Measurements from ENCODE around the gene TPSAB1.
"Not testable (repeated sequence)": the region's sequence is repeated elsewhere in the genome, so short reads cannot be mapped to it uniquely, and the experiment has no call there.

Gene TPSAB1

DNA sequence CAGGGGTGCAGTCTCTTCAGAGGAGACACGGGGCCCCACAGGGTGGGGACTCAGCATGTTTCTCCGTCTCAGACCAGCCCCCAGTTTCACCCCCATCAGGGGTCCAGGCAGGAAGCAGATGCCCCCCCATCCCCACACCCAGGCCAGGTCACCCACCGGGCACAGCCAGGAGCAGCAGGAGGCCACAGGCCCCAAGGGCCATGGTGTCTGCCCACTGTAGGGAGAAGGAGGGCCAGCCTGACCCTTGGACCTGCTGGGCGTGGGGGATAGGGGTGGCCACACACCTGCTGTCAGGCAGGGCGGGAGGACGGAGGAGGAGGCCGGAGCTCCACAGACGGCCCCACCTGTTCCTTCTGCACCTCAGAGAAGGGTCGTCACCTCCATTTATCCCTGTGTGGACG lies 15.5 kb upstream of the TPSAB1 start, which contains the start of gene TPSG1:
Gene TPSG1, minus strand, starts transcription at position 218 of the 401 bp plus-strand sequence. Its CDS starts 16 bp downstream, at position 202.
- no peak for DNase-seq

DNA sequence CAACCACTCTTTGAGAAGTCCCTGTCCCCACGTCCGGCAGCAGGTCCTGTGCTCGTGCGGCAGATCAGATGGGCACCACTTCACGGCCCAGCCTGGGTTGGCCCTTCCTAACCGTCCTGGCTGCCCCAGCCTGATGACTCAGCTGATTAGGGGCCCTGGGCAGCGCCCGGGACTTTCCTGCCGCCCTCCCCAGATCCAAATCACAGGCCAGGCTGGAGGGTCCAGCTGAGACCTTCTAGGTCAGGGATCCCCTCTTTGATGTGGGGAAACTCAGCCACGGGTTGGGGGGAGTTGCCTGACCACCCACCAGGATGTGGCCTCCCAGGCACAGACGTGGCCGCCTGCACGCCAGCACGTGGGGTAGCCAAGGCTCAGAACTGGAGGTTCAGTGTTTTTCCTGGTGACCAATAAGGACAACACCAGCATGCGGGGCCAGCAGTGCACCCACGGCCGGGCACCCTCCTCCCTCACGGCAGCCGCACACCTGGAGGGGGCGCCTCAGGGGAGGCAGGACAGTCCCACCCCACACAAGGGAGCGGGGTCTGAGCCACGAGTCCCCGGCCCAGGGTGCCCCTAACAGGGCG lies 14.7 kb upstream of the TPSAB1 start:
- DNase-seq, result not testable (repeated sequence)

DNA sequence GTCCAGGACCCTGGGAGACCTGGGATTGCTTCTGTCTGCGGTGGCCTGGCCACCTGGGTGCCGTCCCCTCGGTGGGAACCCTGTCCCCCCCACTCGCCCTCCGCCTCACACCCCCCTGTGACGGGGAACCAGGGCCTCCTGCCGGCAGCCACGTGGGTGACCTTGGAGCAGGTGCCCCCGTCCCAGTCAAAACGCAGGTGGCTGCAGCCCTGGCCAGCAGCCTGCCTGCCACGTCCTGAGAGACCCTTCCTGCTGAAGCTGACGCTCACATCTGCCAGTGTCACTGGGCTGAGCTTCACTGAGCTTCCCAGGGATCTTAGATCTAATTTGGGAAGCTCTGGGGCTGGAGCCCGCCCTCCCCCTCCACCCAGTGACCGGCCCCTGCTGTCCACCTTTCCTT lies 13.8 kb upstream of the TPSAB1 start:
- DNase-seq, result not testable (repeated sequence)

DNA sequence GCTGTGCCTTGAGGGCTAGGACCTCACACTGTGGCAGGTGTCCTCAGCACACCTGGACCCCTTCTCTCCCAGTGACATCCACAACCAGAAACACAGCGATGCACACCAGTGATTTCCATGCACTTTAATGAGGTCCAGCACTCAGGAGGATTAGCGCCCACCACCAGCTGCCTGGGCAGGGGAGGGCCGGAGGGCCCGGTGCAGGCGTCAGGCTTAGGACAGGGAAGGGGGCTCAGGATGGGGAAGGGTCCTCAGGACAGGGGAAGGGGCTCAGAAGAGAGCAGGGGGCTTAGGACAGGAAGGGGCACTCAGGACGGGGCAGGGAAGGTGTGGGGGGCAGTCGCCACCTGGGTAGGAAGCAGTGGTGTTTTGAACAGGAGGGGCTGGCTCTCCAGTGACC lies 12.3 kb upstream of the TPSAB1 start:
- DNase-seq, result not testable (repeated sequence)

DNA sequence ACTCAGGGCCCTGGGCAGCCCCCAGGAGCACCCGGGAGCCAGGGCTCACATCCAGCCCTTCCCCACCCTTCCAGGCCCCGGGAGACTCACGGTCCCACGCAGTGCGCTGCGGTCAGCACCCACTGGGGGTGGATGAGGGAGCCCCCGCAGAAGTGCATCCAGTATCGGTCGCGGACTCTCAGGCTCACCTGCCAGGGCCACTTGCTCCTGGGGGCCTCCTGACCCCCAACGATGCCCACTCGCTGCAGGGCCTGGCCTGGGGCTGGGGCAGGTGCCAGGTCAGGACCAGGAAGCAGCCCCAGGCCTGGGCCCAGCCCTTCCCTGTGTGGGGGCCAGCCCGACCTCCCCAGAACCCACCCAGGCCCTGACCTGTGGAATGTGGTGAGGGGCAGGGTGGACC lies 11.0 kb upstream of the TPSAB1 start:
- not testable (repeated sequence) for DNase-seq

DNA sequence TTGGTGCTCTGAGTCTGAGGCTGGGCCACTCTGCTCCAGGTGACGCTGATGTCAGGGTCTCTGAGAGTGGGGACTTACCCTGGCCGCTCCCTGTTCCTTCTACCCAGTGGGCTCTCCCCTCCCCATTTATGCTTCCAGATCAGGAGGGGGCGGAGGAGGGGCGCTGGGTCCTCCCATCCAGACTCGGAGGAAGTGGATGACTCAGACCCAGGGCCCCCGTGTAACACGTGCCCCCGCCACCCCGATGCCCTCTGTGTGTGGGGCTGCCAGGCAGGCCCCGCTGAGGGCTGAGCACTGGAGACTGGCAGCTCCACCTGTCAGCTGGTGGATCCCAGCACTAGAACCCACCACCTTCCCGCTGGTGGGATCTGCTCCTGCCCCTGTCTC lies 10.4 kb upstream of the TPSAB1 start, which contains the start of gene TPSB2:
Gene TPSB2, minus strand, starts transcription at position 101 of the 387 bp plus-strand sequence. CDS start 233 bp downstream, outside the sequence.
- DNase-seq, result not testable (repeated sequence)

DNA sequence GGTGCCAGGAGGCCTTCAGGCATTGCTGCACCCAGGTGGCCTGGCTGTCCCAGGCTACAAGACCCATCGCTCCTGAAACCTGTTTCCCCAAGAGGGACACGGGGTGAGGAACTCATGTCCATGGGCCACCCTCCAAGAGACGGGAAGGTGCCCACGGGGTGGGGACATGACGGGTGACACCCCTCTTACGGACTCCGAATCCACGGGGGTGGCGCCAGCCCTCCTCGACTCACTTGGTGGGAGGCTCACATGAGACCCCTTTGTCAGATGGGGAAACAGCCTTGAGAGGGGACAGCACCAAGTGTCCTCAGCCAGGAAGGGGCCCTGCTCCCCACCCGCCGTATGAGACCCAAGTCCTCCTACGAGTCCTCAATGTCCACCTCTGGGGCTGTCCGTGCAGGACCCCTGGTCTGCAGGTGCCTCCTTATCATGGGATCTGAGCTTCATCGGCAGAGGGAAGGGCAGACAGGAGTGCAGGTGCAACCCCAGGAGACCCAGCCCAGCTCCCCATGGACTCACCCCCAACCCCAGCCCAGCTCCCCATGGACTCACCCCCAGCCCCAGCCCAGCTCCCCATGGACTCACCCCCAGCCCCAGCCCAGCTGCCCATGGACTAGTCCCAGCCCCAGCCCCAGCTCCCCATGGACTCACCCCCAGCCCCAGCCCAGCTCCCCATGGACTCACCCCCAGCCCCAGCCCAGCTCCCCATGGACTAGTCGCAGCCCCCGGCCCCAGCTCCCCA lies 9.9 kb upstream of the TPSAB1 start:
- DNase-seq, result not testable (repeated sequence)

DNA sequence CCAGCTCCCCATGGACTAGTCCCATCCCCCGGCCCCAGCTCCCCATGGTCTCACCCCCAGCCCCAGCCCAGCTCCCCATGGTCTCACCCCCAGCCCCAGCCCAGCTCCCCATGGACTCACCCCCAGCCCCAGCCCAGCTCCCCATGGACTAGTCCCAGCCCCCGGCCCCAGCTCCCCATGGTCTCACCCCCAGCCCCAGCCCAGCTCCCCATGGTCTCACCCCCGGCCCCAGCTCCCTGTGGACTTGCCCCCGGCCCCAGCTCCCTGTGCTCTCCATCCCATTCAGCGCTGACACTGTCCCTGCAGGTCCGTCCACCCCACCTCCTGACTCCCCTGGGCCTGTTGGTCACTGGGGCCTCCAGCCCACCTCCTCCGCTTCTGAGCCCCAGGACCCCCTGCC lies 9.2 kb upstream of the TPSAB1 start:
- not testable (repeated sequence) for DNase-seq

DNA sequence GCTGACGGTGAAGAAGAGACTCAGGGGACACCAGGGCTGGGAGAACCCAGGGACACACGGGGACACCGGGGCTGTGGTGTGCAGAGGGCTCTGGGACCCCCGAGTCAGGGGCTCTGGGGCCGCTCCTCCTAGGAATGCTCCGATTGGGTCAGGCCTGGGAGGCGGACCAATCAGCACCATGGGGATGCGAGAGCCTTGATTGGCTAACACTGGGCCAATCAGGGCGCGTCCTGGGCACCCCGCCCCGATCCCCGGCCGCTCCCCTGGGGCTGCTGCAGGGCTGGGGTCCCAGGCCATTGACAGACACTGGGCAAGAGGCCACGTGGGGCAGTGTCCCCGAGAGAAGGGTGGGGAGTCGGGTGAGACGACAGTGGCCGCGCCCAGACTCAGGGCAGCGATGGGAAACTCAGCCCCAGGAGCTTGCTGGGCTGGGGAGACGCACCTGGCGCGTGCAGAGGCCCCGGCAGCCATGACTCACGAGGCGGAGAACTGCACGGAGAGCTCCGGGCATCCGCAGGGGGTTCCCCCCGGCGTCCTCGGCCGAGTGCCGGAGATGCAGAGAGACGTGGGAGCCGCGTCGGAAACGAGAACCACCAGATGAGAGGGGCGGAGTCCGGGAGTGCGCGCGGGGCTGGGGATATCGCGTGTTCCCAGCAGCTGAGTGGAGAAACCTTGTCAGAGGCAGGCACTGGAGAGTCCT lies 8.3 kb upstream of the TPSAB1 start:
- not testable (repeated sequence) for DNase-seq

DNA sequence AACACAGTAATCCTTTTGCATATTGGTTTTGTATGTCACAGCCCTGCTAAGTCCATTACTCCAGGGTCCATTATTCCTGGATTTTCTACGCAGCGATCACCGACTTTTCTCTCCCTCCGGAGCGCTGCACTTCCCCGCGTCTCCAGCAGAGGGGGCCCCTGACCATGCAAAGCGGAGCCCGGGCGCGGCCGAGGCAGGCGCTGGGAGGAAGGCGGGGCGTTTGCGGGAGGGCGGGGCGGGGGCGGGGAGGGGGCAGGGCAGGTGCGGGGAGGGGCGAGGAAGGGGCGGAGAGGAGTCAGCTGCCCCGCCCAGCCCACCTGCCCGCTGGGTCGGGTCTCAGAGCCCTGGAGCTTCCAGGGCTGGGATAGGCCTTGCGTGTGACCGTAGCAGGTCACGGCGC lies 3.8 kb upstream of the TPSAB1 start:
- DNase-seq, result not testable (repeated sequence)

DNA sequence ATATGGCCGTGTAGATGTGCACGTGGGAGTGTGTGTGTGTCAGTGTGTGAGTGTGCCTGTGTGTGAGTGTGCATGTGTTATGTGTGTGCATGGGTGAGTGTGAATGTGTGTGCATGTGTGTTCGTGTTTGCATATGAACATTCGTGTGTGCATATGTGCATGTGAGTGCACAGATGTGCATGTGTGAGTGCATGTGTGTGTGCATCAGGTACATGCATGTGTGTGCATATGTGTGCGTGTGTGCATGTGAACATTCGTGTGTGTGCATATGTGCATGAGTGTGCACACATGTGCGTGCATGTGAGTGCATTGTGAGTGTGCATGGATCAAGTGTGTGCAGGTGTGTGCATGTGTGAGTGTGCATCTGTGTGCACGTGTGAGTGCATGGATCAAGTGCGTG lies 2.5 kb upstream of the TPSAB1 start:
- no peak for DNase-seq

DNA sequence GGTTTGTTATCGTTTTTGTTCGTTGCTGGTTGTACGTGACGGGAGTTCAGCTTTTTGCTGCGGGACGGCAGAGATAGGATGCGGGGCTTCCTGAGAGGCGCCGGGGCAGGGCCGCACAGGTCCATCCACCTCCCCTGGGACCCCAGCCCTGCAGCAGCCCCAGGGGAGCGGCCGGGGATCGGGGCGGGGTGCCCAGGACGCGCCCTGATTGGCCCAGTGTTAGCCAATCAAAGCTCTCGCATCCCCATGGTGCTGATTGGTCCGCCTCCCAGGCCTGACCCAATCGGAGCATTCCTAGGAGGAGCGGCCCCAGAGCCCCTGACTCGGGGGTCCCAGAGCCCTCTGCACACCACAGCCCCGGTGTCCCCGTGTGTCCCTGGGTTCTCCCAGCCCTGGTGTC lies 1.6 kb upstream of the TPSAB1 start:
- DNase-seq, result not testable (repeated sequence)

DNA sequence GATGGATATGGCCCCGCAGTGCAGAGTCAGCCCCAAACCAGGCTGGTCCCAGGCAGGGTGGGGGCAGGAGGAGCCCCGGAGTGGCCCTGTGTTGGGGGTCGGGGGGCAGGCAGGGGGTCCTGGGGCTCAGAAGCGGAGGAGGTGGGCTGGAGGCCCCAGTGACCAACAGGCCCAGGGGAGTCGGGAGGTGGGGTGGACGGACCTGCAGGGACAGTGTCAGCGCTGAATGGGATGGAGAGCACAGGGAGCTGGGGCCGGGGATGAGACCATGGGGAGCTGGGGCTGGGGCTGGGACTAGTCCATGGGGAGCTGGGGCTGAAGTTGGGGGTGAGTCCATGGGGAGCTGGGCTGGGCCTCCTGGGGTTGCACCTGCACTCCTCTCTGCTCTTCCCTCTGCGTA lies 930 bp upstream of the TPSAB1 start:
- not testable (repeated sequence) for DNase-seq

DNA sequence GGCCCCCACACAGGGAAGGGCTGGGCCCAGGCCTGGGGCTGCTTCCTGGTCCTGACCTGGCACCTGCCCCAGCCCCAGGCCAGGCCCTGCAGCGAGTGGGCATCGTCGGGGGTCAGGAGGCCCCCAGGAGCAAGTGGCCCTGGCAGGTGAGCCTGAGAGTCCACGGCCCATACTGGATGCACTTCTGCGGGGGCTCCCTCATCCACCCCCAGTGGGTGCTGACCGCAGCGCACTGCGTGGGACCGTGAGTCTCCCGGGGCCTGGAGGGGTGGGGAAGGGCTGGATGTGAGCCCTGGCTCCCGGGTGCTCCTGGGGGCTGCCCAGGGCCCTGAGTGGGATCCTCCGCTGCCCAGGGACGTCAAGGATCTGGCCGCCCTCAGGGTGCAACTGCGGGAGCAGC lies 576 bp downstream of the TPSAB1 start:
- not testable (repeated sequence) for DNase-seq

DNA sequence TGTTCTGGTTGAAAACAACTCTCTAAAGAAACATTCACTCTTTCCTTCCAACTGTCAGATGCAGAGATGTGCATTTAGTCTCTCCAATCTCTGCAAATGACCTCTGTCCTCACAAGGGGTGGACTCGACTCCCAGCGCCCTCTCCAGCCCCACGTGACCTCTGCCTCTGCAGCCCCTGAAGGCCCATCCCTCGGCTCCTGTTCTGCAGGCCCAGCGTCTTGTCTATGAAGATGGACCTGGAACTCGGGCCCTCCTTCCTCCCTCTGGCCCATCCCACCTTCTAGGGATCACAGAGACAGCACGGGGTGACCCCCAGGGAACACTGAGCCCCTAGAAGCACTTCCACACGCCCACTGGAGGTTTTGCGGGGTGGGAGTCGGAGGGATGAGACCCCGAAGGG lies 2.9 kb downstream of the TPSAB1 start:
- DNase-seq, result not testable (repeated sequence)

DNA sequence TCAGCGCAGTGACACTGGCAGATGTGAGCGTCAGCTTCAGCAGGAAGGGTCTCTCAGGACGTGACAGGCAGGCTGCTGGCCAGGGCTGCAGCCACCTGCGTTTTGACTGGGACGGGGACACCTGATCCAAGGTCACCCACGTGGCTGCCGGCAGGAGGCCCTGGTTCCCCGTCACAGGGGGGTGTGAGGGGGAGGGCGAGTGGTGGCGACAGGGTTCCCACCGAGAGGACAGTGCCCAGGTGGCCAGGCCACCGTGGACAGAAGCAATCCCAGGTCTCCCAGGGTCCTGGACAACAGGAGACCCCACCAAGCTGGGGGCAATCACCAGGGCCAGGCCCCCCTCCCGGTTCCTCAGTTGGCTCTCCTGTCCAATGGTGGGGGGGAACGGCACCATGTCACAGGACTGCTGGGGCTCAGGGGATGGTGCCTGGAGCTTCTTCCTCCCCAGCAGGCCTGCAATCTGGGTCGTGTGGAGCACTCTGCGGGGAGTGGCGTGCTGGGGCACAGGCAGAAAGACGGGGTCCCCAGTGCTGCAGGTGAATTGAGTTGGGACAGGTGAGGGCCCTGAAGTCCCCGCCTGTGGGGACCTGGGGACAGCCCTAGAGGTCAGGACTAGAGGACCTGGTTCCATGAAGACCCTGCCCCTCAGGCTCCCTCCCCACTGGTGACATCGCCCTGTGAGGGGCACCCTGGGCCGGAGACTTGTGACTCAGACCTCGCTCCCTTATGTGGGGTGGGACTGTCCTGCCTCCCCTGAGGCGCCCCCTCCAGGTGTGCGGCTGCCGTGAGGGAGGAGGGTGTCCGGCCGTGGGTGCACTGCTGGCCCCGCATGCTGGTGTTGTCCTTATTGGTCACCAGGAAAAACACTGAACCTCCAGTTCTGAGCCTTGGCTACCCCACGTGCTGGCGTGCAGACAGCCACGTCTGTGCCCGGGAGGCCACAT lies 3.7 kb downstream of the TPSAB1 start:
- not testable (repeated sequence) for DNase-seq

DNA sequence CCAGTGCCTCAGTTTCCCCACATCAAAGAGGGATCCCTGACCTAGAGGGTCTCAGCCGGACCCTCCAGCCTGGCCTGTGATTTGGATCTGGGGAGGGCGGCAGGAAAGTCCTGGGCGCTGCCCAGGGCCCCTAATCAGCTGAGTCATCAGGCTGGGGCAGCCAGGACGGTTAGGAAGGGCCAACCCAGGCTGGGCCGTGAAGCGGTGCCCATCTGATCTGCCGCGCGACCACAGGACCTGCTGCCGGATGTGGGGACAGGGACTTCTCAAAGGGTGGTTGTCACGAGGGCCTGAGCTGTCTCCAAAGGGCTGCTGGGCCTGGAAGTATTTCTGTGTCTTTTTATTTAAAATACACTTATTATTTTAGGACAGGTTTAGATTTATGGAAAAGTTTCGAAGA lies 4.4 kb downstream of the TPSAB1 start:
- DNase-seq, result no peak

DNA sequence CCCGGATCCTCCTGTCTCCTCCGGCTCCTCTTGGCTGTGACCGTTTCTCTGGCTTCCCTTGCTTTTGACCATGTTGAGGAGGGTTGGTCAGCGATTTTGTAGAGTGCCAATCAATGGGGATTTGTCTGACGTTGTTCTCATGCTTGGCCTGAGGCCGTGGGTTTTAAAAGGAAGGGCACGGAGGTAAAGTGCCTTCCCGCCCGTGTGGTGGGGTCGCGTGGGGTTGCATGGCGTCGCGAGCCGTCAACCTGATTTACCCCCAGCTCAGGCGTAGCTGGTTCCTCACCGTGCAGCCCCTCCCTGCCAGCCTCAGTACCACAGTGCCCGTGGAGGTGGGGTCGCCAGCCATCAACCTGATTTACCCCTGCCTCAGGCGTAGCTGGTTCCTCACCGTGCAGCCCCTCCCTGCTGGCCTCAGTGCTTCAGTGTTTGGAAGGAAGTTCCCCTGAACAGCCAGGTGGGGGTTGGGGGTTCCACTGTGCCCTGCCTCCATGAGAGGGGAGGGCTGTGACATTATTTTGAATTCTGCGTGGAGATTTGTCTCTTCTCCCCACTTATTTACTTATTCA lies 5.0 kb downstream of the TPSAB1 start:
- no peak for DNase-seq

DNA sequence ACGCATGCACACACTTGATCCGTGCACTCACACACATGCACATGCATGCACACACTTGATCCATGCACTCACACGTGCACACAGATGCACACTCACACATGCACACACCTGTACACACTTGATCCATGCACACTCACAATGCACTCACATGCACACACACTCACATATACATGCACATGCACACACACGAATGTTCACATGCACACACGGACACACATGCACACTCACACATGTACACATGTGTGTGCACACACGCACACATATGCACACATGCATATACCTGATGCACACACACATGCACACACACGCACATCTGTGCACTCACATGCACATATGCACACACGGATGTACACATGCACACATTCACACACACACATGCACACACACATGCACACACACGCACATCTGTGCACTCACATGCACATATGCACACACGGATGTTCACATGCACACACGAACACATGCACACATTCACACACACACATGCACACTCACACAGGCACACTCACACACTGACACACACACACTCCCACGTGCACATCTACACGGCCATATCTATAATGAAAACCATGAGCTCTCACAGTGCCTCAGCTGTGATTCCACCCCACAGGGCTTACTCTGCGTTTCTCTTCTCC lies 7.5 kb downstream of the TPSAB1 start:
- not testable (repeated sequence) for DNase-seq

DNA sequence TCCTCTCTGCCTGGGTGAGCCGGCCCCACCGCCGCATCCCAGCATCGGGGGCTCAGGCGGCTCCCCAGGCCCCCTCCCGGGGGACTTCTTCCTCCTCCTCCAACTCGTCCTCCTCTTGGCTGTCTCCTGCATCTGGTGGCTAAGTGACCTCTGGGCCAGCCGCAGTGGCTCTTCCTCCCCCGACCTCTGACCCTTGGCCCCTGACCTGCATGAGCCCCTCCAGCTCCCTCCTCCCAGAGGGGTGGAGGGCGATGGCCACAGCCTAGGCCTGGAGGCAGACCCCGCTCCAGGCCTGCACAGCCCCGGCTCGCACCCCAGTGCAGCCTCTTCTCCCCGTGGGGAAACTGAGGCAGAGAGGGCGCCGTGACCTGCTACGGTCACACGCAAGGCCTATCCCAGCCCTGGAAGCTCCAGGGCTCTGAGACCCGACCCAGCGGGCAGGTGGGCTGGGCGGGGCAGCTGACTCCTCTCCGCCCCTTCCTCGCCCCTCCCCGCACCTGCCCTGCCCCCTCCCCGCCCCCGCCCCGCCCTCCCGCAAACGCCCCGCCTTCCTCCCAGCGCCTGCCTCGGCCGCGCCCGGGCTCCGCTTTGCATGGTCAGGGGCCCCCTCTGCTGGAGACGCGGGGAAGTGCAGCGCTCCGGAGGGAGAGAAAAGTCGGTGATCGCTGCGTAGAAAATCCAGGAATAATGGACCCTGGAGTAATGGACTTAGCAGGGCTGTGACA lies 8.7 kb downstream of the TPSAB1 start:
- not testable (repeated sequence) for DNase-seq
